ENCODE results near the gene CCDC34. TPM values are rescaled to one million over a fixed set of nuclear protein-coding genes. Genes with fewer than 3 reads are reported as not detected.
"Not testable (repeated sequence)": the region's sequence is repeated elsewhere in the genome, so short reads cannot be mapped to it uniquely, and the experiment has no call there.

Gene CCDC34
- total RNA-seq, 4 donors from 2014 or later = 2.6 to 4.8 (median 3.9) TPM; not detected in 1

- Histone ChIP-seq H3K27ac (no peak overlapping the region), H3K27me3 (no peaks in the 10 kb centered on the region), H3K9me3 (no peaks in the 10 kb centered on the region), H3K4me3 (no peak overlapping the region), H3K36me3 (no peaks in the 10 kb centered on the region), H3K4me1 (no peaks in the 10 kb centered on the region)
- TF ChIP-seq POLR2A (IDR thresholded peaks at IDR 0.05) (no peak), CTCF (IDR thresholded peaks at IDR 0.05) (no peak)
- DNase-seq = no peak
Observed at GRCh38 chr11:27328614-27329013, 34.4 kb downstream of the CCDC34 start.

GRCh38 chr11:27327064-27327463, 36.0 kb downstream of the CCDC34 start:
- not testable (repeated sequence) for H3K36me3 ChIP-seq, H3K4me3 ChIP-seq, DNase-seq, H3K4me1 ChIP-seq, H3K9me3 ChIP-seq, H3K27me3 ChIP-seq, H3K27ac ChIP-seq

GRCh38 chr11:27322196-27322595, 40.8 kb downstream of the CCDC34 start:
- H3K4me3 ChIP-seq, H3K4me1 ChIP-seq, H3K36me3 ChIP-seq, DNase-seq, H3K27me3 ChIP-seq, H3K9me3 ChIP-seq, H3K27ac ChIP-seq: not testable (repeated sequence)

GRCh38 chr11:27321340-27321739, 41.7 kb downstream of the CCDC34 start:
- not testable (repeated sequence) for H3K27ac ChIP-seq, DNase-seq, H3K9me3 ChIP-seq, H3K27me3 ChIP-seq, H3K4me3 ChIP-seq, H3K36me3 ChIP-seq, H3K4me1 ChIP-seq

- Histone ChIP-seq H3K27me3 (no peaks in the 10 kb centered on the region), H3K36me3 (no peaks in the 10 kb centered on the region), H3K4me3 (no peak overlapping the region), H3K27ac (no peak overlapping the region), H3K4me1 (no peaks in the 10 kb centered on the region), H3K9me3 (no peaks in the 10 kb centered on the region)
- no peak for DNase-seq
- no peak for TF ChIP-seq POLR2A (IDR thresholded peaks at IDR 0.05)
- no peak for TF ChIP-seq CTCF (IDR thresholded peaks at IDR 0.05)
Observed at GRCh38 chr11:27319072-27319471, 43.9 kb downstream of the CCDC34 start.

- Histone ChIP-seq H3K27me3 (no peaks in the 10 kb centered on the region), H3K9me3 (no peaks in the 10 kb centered on the region), H3K4me1 (no peaks in the 10 kb centered on the region), H3K27ac (no peak overlapping the region), H3K36me3 (no peaks in the 10 kb centered on the region), H3K4me3 (no peak overlapping the region)
- no peak for DNase-seq
- TF ChIP-seq CTCF (IDR thresholded peaks at IDR 0.05) = no peak
- TF ChIP-seq POLR2A (IDR thresholded peaks at IDR 0.05) = no peak
Observed at GRCh38 chr11:27317751-27318150, 45.3 kb downstream of the CCDC34 start.

GRCh38 chr11:27315836-27316235, 47.2 kb downstream of the CCDC34 start:
- Histone ChIP-seq H3K9me3 (no peaks in the 10 kb centered on the region), H3K36me3 (no peaks in the 10 kb centered on the region), H3K27me3 (no peaks in the 10 kb centered on the region), H3K4me3 (no peak overlapping the region), H3K4me1 (no peaks in the 10 kb centered on the region), H3K27ac (no peak overlapping the region)
- no peak for DNase-seq
- TF ChIP-seq POLR2A (IDR thresholded peaks at IDR 0.05) = no peak
- TF ChIP-seq CTCF (IDR thresholded peaks at IDR 0.05) = no peak

Measured in Peyer's patch (tissue), 4 donors.